ENCODE results near the gene ZDHHC17.
"Not testable (repeated sequence)": the region's sequence is repeated elsewhere in the genome, so short reads cannot be mapped to it uniquely, and the experiment has no call there.

ZDHHC17 gene

DNA sequence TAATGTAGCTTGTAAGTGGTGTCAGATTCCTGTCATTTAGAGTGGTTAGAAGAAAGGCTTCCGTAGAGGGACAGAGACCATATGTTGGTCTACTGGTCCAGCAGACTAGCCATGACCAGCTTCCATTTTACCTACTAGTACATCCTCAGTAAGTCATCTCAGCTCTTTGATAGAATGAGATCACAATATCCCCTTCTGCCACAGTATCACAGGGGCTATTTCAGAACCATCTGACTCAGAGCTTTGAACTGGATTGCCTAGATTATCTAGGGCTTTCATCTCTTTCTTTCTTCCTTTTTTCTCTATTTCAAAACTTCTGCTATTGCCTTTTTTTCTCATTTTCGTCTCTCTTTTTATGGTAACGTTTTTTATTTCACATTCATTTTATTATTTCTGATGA is 4.7 kb downstream of the ZDHHC17 start:
- H3K27ac ChIP-seq = no peak overlapping the region
- no peak for TF ChIP-seq ZFX (IDR thresholded peaks at IDR 0.05; ENCODE audit: borderline replicate concordance)
- TF ChIP-seq, protein P1, sequence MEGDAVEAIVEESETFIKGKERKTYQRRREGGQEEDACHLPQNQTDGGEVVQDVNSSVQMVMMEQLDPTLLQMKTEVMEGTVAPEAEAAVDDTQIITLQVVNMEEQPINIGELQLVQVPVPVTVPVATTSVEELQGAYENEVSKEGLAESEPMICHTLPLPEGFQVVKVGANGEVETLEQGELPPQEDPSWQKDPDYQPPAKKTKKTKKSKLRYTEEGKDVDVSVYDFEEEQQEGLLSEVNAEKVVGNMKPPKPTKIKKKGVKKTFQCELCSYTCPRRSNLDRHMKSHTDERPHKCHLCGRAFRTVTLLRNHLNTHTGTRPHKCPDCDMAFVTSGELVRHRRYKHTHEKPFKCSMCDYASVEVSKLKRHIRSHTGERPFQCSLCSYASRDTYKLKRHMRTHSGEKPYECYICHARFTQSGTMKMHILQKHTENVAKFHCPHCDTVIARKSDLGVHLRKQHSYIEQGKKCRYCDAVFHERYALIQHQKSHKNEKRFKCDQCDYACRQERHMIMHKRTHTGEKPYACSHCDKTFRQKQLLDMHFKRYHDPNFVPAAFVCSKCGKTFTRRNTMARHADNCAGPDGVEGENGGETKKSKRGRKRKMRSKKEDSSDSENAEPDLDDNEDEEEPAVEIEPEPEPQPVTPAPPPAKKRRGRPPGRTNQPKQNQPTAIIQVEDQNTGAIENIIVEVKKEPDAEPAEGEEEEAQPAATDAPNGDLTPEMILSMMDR (IDR thresholded peaks at IDR 0.05) = no peak

DNA sequence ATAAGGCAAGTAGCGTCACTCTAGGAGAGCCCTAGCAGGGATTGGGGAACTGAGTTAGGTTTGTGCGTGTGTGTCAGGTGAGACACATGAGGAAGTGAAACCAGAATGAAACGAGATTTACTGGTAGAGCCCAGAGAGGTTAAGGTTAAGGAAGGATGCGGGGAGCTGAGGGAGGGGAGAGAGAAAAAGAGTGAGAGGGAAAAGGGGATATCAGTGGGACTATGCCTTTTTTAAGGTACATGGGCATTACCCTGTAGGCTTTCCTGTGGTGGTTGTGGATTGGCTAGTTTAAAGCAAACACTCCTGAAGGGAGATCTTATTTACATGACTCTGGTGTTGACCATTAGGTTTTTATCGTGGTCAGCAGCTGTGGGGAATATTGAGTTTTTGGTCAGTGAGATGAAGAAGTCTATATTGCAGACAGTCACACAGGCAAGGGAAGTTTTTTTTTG is 13.9 kb downstream of the ZDHHC17 start:
- TF ChIP-seq, protein P1 (IDR thresholded peaks at IDR 0.05) = no peak
- TF ChIP-seq ZFX (IDR thresholded peaks at IDR 0.05; ENCODE audit: borderline replicate concordance) = no peak
- no peak overlapping the region for H3K27ac ChIP-seq

DNA sequence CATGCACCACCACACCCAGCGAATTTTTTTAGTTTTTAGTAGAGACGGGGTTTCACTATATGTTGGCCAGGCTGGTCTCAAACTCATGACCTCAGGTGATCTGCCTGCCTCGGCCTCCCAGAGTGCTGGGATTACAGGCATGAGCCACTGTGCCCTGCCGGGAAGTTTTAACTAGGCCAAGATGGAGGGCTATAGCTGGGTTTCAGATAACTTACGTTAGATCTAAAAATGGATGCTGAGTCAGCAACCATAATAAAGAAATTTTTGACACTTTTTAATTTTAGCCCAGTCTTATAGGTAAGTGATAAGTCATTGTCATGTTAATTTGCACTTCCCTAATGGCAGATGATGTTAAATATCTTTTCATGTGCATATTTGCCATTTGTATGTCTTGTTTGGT is 14.4 kb downstream of the ZDHHC17 start:
- no peak for TF ChIP-seq ZFX (IDR thresholded peaks at IDR 0.05; ENCODE audit: borderline replicate concordance)
- TF ChIP-seq, protein P1 (IDR thresholded peaks at IDR 0.05) = no peak
- H3K27ac ChIP-seq = no peak overlapping the region

DNA sequence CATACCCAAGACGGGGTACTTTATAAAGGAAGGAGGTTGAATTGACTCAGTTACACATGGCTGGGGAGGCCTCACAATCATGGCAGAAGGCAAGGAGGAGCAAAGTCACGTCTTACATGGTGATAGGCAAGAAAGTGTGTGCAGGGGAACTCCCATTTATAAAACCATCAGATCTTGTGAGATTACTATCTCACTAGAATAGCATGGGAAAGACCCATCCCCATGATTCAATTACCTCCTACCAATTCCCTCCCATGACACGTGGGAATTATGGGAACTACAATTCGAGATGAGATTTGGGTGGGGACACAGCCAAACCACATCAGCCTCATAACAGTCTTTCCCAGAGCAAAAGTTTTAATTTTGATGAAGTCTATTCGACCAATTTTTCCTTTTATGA is 15.4 kb downstream of the ZDHHC17 start:
- not testable (repeated sequence) for H3K27ac ChIP-seq

DNA sequence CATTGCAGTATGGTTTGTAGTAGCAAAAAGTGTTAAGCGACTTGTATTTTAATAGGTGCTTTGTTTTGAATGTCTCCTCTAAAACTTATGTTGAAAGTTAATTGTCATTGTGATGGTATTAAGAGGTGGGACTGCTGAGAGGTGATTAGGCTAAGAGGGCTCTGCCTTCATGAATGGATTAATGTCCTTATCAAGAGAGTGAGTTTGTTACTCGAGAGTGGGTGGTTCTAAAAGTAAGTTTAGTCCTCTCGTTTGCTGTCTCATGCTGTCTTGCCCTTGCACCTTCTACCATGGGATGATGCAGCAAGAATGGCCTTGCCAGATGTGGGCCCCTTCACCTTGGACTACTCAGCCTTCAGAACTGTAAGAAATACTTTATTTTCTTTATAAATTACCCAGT is 17.4 kb downstream of the ZDHHC17 start:
- TF ChIP-seq, protein P1 (IDR thresholded peaks at IDR 0.05) = no peak
- no peak for TF ChIP-seq ZFX (IDR thresholded peaks at IDR 0.05; ENCODE audit: borderline replicate concordance)
- no peak overlapping the region for H3K27ac ChIP-seq

DNA sequence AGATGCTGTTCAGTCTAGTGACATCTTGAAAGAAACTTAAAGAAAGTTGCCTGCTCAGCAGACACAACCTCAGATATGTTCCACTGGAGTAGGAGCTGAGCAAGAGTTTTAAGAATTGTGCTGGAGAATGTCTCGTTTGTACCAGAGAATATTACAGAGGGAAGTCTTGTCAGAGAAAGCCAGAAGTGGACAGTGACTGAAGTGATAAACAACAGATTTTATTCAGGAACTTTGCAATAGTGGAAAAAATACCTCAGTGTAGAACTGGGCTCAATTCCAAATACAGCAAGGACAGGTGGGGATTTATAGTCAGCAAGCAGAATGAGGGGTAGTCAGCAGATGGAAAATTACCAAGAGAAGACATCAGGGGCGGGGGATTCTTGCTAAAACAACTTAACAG is 18.6 kb downstream of the ZDHHC17 start:
- TF ChIP-seq, protein P1 (IDR thresholded peaks at IDR 0.05) = no peak
- no peak for TF ChIP-seq ZFX (IDR thresholded peaks at IDR 0.05; ENCODE audit: borderline replicate concordance)
- no peak overlapping the region for H3K27ac ChIP-seq

DNA sequence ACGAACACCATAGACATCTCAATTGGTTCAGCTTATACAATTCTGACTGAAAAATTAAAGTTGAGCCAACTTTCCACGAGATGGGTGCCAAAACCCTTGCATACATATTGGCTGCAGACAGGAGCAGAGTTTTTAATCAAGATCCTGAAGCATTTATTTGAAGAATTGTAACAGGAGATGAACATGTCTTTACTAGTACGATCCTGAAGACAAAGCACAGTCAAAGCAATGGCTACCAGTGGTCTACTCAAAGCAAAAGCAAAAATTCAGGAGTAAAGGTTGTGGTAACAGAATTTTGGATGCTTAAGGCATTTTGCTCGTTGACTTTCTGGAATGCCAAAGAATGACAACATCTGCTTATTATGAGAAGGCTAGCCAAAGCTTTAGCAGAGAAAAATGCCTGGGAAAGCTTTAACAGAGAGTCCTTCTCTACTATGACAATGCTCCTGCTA is 20.7 kb downstream of the ZDHHC17 start:
- no peak for TF ChIP-seq ZFX (IDR thresholded peaks at IDR 0.05; ENCODE audit: borderline replicate concordance)
- TF ChIP-seq, protein P1 (IDR thresholded peaks at IDR 0.05) = no peak
- H3K27ac ChIP-seq = no peak overlapping the region

DNA sequence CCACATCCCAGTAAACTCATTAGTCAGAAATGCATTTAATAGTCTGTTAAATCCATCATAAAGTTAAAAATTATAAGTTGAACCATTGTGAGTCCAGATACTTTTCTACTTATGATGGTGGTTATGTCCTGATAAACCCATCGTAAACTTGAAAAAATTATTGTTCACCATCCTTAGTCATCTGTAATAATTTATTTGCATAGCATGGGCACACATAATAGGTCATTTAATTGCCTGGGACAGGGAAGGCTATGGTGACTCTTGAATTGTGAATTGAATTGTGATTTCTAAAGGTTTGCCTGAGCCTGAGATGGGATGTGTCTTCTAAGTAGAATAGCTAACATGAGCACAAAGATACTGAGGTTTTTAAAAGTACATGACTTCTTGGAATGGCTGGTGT is 21.5 kb downstream of the ZDHHC17 start:
- TF ChIP-seq ZFX (IDR thresholded peaks at IDR 0.05; ENCODE audit: borderline replicate concordance) = no peak
- TF ChIP-seq, protein P1 (IDR thresholded peaks at IDR 0.05) = no peak
- H3K27ac ChIP-seq = no peak overlapping the region
